H1 (cell line): Measurements from ENCODE around the gene GNAO1. TPM values are rescaled to one million over a fixed set of nuclear protein-coding genes. Genes with fewer than 3 reads are reported as not detected.

ENCODE experiments used
- CTCF ChIA-PET: fragments of 300-600 bp; sonication (Branson Sonifier 250); formaldehyde crosslinking; loops from one replicate; lab custom pipeline; 2021; ENCODE audit not compliant: partially characterized antibody; lab: Charles Lee
- POLR2A ChIA-PET: fragments of 300-600 bp; sonication (Branson Sonifier 250); formaldehyde crosslinking; loops from one replicate; lab custom pipeline; 2021; ENCODE audit warnings: inconsistent platforms; ENCODE audit not compliant: partially characterized antibody; lab: Charles Lee
- DNase-seq, 2 experiments: peaks; one replicate each; pipeline versions ENCODE4 v3.0.0 to v3.0.0-alpha.2; 2010 to 2022; ENCODE audit warnings: low spot score in 2 of 2, low read depth in 1 of 2, mixed read lengths in 1 of 2
- FAIRE-seq: peaks from 2 replicates; lab custom pipeline; 2011; peaks lifted over from hg19 to GRCh38; lab: Jason Lieb, UNC
- H2AFZ ChIP-seq: 2 replicates; pipeline ENCODE4 v1.8.1; 2012; ENCODE audit warnings: low read length, inconsistent platforms
- H2AK5ac ChIP-seq: 2 replicates; pipeline ENCODE4 v1.6.1; 2013; ENCODE audit warnings: low read depth, low read length
- H2BK120ac ChIP-seq: replicated peaks from 2 replicates; pipeline ENCODE3; 2013; ENCODE audit warnings: low read depth, low read length, inconsistent platforms
- H2BK12ac ChIP-seq: 2 replicates; pipeline ENCODE4 v1.6.1; 2013; ENCODE audit warnings: low read depth, low read length
- H2BK15ac ChIP-seq: 2 replicates; pipeline ENCODE4 v1.6.1; 2013; ENCODE audit warnings: low read length
- H2BK20ac ChIP-seq: 2 replicates; pipeline ENCODE4 v1.6.1; 2013; ENCODE audit warnings: low read length
- H2BK5ac ChIP-seq: 2 replicates; pipeline ENCODE4 v1.6.1; 2013; ENCODE audit warnings: low read depth, low read length
- H3K14ac ChIP-seq: 2 replicates; pipeline ENCODE4 v1.6.1; 2013; ENCODE audit warnings: inconsistent platforms; ENCODE audit not compliant: insufficient read length
- H3K18ac ChIP-seq: 2 replicates; pipeline ENCODE4 v1.6.1; 2013; ENCODE audit warnings: low read length; ENCODE audit errors: extremely low read depth
- H3K23ac ChIP-seq: 2 replicates; pipeline ENCODE4 v1.6.1; 2013; ENCODE audit warnings: inconsistent platforms; ENCODE audit not compliant: insufficient read length
- H3K23me2 ChIP-seq: 2 replicates; pipeline ENCODE4 v1.6.1; 2013; ENCODE audit warnings: low read depth, low read length
- H3K27ac ChIP-seq: 2 replicates; pipeline ENCODE4 v1.6.1; 2011; ENCODE audit warnings: low read depth, low read length, inconsistent platforms
- H3K27me3 ChIP-seq, 4 experiments: replicated peaks in 1 of 4; 1 replicate in 1 of 4; 2 replicates in 3 of 4; pipeline versions ENCODE4 v1.6.1 to v1.8.1; 2011 to 2013; ENCODE audit warnings: low read length in 3 of 4, mild to moderate bottlenecking in 3 of 4, inconsistent platforms in 2 of 4, mixed read lengths in 2 of 4, moderate library complexity in 1 of 4; ENCODE audit not compliant: control insufficient read depth in 3 of 4, insufficient read depth in 3 of 4; ENCODE audit errors: extremely low read depth in 1 of 4
- H3K36me3 ChIP-seq, 4 experiments: 2 replicates each; pipeline versions ENCODE4 v1.6.1 to v1.8.1; 2011 to 2013; ENCODE audit warnings: mild to moderate bottlenecking in 4 of 4, low read length in 3 of 4, moderate library complexity in 2 of 4, control low read depth in 1 of 4, inconsistent platforms in 1 of 4; ENCODE audit not compliant: insufficient read depth in 4 of 4, control insufficient read depth in 2 of 4
- H3K4ac ChIP-seq: replicated peaks from 2 replicates; pipeline ENCODE3; 2013; ENCODE audit warnings: low read length, low read depth, mixed read lengths, inconsistent platforms; ENCODE audit not compliant: insufficient read length
- H3K4me1 ChIP-seq, 4 experiments: replicated peaks in 1 of 4; 1 replicate in 1 of 4; 2 replicates in 3 of 4; pipeline versions ENCODE4 v1.6.1 to v1.8.1; 2011 to 2013; ENCODE audit warnings: low read length in 3 of 4, inconsistent platforms in 2 of 4, mixed read lengths in 1 of 4; ENCODE audit not compliant: insufficient read depth in 4 of 4, control insufficient read depth in 3 of 4
- H3K4me2 ChIP-seq, 2 experiments: 2 replicates each; pipeline versions ENCODE4 v1.6.1 to v1.8.1; 2011 to 2013; ENCODE audit warnings: low read depth in 2 of 2, low read length in 2 of 2, control low read depth in 1 of 2, inconsistent platforms in 1 of 2, mild to moderate bottlenecking in 1 of 2; ENCODE audit not compliant: insufficient read depth in 1 of 2
- H3K4me3 ChIP-seq, 4 experiments: fragments of 200-600, 300-600 bp in 1 of 4; sonication (generic), shearing (Covaris generic), sonication (Bioruptor Twin) in 1 of 4; 2 replicates each; pipeline versions ENCODE4 v1.5.1 to v1.8.1; 2011 to 2016; ENCODE audit warnings: low read length in 4 of 4, low read depth in 3 of 4, control low read depth in 2 of 4, inconsistent platforms in 2 of 4, mild to moderate bottlenecking in 2 of 4, mixed read lengths in 1 of 4, moderate library complexity in 1 of 4; ENCODE audit not compliant: insufficient read depth in 2 of 4; ENCODE audit errors: extremely low read depth in 1 of 4
- H3K56ac ChIP-seq: replicated peaks from 2 replicates; pipeline ENCODE3; 2013; ENCODE audit warnings: low read depth, mild to moderate bottlenecking, mixed read lengths, low read length, inconsistent platforms; ENCODE audit not compliant: insufficient read length
- H3K79me1 ChIP-seq: 2 replicates; pipeline ENCODE4 v1.6.1; 2013; ENCODE audit warnings: low read depth, low read length, control low read depth
- H3K79me2 ChIP-seq, 2 experiments: 2 replicates each; pipeline versions ENCODE4 v1.6.1 to v1.8.1; 2012 to 2013; ENCODE audit warnings: low read length in 2 of 2, mild to moderate bottlenecking in 2 of 2, inconsistent platforms in 1 of 2; ENCODE audit not compliant: insufficient read depth in 2 of 2, control insufficient read depth in 1 of 2
- H3K9ac ChIP-seq, 4 experiments: replicated peaks in 1 of 4; 1 replicate in 1 of 4; 2 replicates in 3 of 4; pipeline versions ENCODE4 v1.6.1 to v1.8.1; 2011 to 2013; ENCODE audit warnings: low read depth in 3 of 4, low read length in 3 of 4, control low read depth in 2 of 4, mild to moderate bottlenecking in 2 of 4, moderate library complexity in 2 of 4, inconsistent platforms in 1 of 4; ENCODE audit errors: extremely low read depth in 1 of 4
- H3K9me3 ChIP-seq, 2 experiments: 2 replicates each; pipeline versions ENCODE4 v1.6.1 to v1.8.1; 2012 to 2013; ENCODE audit warnings: mild to moderate bottlenecking in 2 of 2, moderate library complexity in 2 of 2, control low read depth in 1 of 2, inconsistent platforms in 1 of 2, low read depth in 1 of 2, low read length in 1 of 2, mixed read lengths in 1 of 2; ENCODE audit not compliant: insufficient read depth in 2 of 2
- H4K20me1 ChIP-seq, 2 experiments: replicated peaks in 1 of 2; 2 replicates each; pipeline versions ENCODE3 to v1.8.1; 2011 to 2013; ENCODE audit warnings: inconsistent platforms in 2 of 2, low read length in 2 of 2, mild to moderate bottlenecking in 1 of 2; ENCODE audit not compliant: insufficient read depth in 2 of 2, control insufficient read depth in 1 of 2
- H4K5ac ChIP-seq: 2 replicates; pipeline ENCODE4 v1.6.1; 2013; ENCODE audit warnings: low read length, low read depth, mixed read lengths, inconsistent platforms; ENCODE audit not compliant: insufficient read length
- H4K8ac ChIP-seq: 2 replicates; pipeline ENCODE4 v1.8.0; 2013; ENCODE audit warnings: mild to moderate bottlenecking, moderate library complexity, low read length, inconsistent platforms; ENCODE audit not compliant: insufficient read depth; ENCODE audit errors: extremely low read depth
- H4K91ac ChIP-seq: replicated peaks from 2 replicates; pipeline ENCODE3; 2013; ENCODE audit warnings: low read length, mixed read lengths, inconsistent platforms; ENCODE audit not compliant: insufficient read length
- BACH1 ChIP-seq: IDR thresholded peaks from 2 replicates; pipeline ENCODE4 v1.6.1; 2012; ENCODE audit warnings: low read length, improper control_type of control experiment
- BRCA1 ChIP-seq: IDR thresholded peaks from 2 replicates; pipeline ENCODE4 v1.6.1; 2012; ENCODE audit warnings: low read depth, low read length, improper control_type of control experiment
- CHD1 ChIP-seq: IDR thresholded peaks from 2 replicates; pipeline ENCODE4 v1.6.1; 2012; ENCODE audit warnings: low read depth, low read length, improper control_type of control experiment
- KDM1A ChIP-seq: fragments of 200-600, 300-600 bp; sonication (generic); IDR thresholded peaks from 2 replicates; pipeline ENCODE4 v1.7.1; 2016; ENCODE audit warnings: mild to moderate bottlenecking, low read length, borderline replicate concordance
- KDM4A ChIP-seq: IDR thresholded peaks from one replicate; pipeline ENCODE4 v1.7.1; 2012; ENCODE audit warnings: low read depth, mild to moderate bottlenecking, moderate library complexity, low read length, inconsistent platforms; ENCODE audit not compliant: severe bottlenecking
- POU5F1 ChIP-seq: IDR thresholded peaks from 2 replicates; pipeline ENCODE4 v1.6.1; 2011; ENCODE audit warnings: low read depth, mild to moderate bottlenecking, low read length, moderate library complexity
- SIN3A ChIP-seq, 2 experiments: IDR thresholded peaks in 1 of 2; conservative IDR thresholded peaks in 1 of 2; 2 replicates each; pipeline ENCODE4 v1.6.1; 2011 to 2012; ENCODE audit warnings: low read length in 2 of 2, improper control_type of control experiment in 1 of 2, low read depth in 1 of 2, mild to moderate bottlenecking in 1 of 2
- SUZ12 ChIP-seq: fragments of 200-600 bp; sonication (generic); IDR thresholded peaks from 2 replicates; pipeline ENCODE4 v1.6.1; 2012; ENCODE audit warnings: mild to moderate bottlenecking, inconsistent platforms, low read length, moderate library complexity, mixed read lengths
- YY1 ChIP-seq: IDR thresholded peaks from 2 replicates; pipeline ENCODE4 v1.6.1; 2011; ENCODE audit warnings: low read depth, mild to moderate bottlenecking, low read length
- WGBS, 2 experiments: shearing (Covaris generic) in 1 of 2; methylation state at CpG; one replicate each; pipeline versions ENCODE4 v1.1.6 to v1.1.7; 2013 to 2015; ENCODE audit warnings: low lambda C conversion rate in 2 of 2, mixed read lengths in 2 of 2, inconsistent platforms in 1 of 2, low coverage in 1 of 2, missing lambda C conversion rate in 1 of 2; ENCODE audit not compliant: insufficient replicate concordance in 2 of 2, insufficient coverage in 1 of 2, insufficient read length in 1 of 2; ENCODE audit errors: extremely low coverage in 1 of 2, missing lambda C conversion rate in 1 of 2; 5-methylcytosine and 5-hydroxymethylcytosine counted together
- polyA plus RNA-seq, 7 experiments: library from polyadenylated mRNA; depleted of rRNA in 3 of 7; stranded (reverse) in 5 of 7; unstranded in 2 of 7; fragments of >200 nt in 5 of 7; fragments of 200-250 nt in 2 of 7; gene quantifications; 1 replicate in 5 of 7; 2 replicates in 1 of 7; 4 replicates in 1 of 7; pipeline versions ENCODE4 v1.2.1 to v1.2.3, GENCODE V29; 2011 to 2013; ENCODE audit warnings: missing spikeins in 2 of 7, mixed read lengths in 2 of 7
- total RNA-seq: library from RNA; stranded (reverse); fragmentation: NEBNext Ultra II Directional; extraction: Animal tissue kit (Norgen Biotek cat#: 25700); gene quantifications from 2 replicates; pipeline ENCODE4 v1.2.1, GENCODE V29; 2021

Gene GNAO1
- total and polyA plus RNA-seq, 2 of the 8 experiments (the other 6 are each of a cell fraction or from before 2014, with no cell fraction given), result 6.7 to 34.4 TPM

DNA sequence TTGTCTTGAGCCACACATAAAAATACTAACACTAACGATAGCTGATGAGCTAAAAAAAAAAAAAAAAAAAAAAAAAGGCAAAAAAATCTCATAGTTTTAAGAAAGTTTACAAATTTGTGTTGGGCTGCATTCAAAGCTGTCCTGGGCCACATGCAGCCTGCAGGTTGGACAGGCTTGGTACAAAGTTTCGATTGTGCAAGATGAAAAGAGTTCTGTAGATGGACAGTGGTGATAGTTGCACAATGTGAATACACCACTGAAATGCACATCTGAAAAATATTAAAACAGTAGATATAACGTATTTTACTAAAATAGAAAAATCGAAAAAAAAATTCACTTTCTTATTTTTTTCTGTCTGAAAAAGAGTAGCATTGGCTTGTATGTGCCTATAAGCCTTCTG, 191.2 kb downstream of the GNAO1 start:
- H3K4me3 ChIP-seq, result no peak overlapping the region
- no peak overlapping the region for H2BK15ac ChIP-seq
- no peak overlapping the region for H2AFZ ChIP-seq
- H3K18ac ChIP-seq, result no peak overlapping the region
- peaks cover 0 to 24% (median 5%) of the 10 kb centered on the region in 4 experiments; a peak in 4 of 8 replicates for H3K36me3 ChIP-seq
- no peak overlapping the region for H4K91ac ChIP-seq
- no peaks in the 10 kb centered on the region for H3K79me1 ChIP-seq
- H3K56ac ChIP-seq, result no peak overlapping the region
- no peak overlapping the region for H2BK12ac ChIP-seq
- H3K4me2 ChIP-seq, result no peak overlapping the region
- ChIA-PET POLR2A (interaction anchor here (1.4 kb wide), 1 partner anchor 8 kb away, joined by 4 read pairs; no protein-coding TSS in a partner anchor), CTCF (interaction anchor here (1.8 kb wide), 1 partner anchor 19 kb away, joined by 8 read pairs; no protein-coding TSS in a partner anchor)
- H3K14ac ChIP-seq, result no peak overlapping the region
- no peak overlapping the region for H3K4ac ChIP-seq
- no peak overlapping the region for H4K5ac ChIP-seq
- no peak overlapping the region for H3K27ac ChIP-seq
- FAIRE-seq (no peak), DNase-seq (no peak)
- H3K9ac ChIP-seq, result no peak overlapping the region
- H3K9me3 ChIP-seq, result peaks cover 9 to 20% of the 10 kb centered on the region in 2 experiments
- H4K20me1 ChIP-seq, result no peaks in the 10 kb centered on the region
- no peaks in the 10 kb centered on the region for H3K79me2 ChIP-seq
- H2BK120ac ChIP-seq, result no peak overlapping the region
- no peaks in the 10 kb centered on the region for H3K27me3 ChIP-seq
- H2BK20ac ChIP-seq, result no peak overlapping the region
- WGBS, 2 experiments, result 92% methylated on average over 4 of the region's 4 CpGs; no CpG with 5 or more reads in 1 of the 2 experiments
- H2BK5ac ChIP-seq, result no peak overlapping the region
- H4K8ac ChIP-seq, result no peak overlapping the region
- no peak overlapping the region for H2AK5ac ChIP-seq
- no peaks in the 10 kb centered on the region for H3K4me1 ChIP-seq
- H3K23me2 ChIP-seq, result no peaks in the 10 kb centered on the region
- H3K23ac ChIP-seq, result no peak overlapping the region
- TF ChIP-seq BACH1 (no peak), POU5F1 (no peak), YY1 (no peak), SIN3A (conservative IDR thresholded peaks at IDR 0.05 in 1 of 2, IDR thresholded peaks at IDR 0.05 in 1 of 2; ENCODE audit: low read depth in 1 of 2, low read length in 2 of 2) (no peak), BRCA1 (no peak), KDM1A (no peak), CHD1 (no peak), SUZ12 (no peak), KDM4A (no peak)
